ENCODE measurements around the gene CEP57L1.

DNA sequence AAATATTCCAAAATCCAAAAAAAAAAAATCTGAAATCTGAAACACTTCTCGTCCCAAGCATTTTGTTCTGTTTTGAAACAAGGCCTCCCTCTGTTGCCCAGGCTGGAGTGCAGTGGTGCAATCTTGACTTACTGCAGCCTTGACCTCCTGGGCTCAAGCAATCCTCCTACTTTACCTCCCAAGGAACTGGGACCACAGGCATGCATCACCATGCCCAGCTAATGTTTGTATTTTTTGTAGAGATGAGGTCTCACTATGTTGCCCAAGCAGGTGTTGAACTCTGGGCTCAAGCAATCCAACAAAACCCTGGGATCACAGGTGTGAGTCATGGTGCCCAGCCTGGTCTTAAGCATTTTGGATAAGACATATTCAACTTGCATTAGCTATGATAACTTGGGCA lies 14.3 kb upstream of the CEP57L1 start:
- TF ChIP-seq, protein P1, sequence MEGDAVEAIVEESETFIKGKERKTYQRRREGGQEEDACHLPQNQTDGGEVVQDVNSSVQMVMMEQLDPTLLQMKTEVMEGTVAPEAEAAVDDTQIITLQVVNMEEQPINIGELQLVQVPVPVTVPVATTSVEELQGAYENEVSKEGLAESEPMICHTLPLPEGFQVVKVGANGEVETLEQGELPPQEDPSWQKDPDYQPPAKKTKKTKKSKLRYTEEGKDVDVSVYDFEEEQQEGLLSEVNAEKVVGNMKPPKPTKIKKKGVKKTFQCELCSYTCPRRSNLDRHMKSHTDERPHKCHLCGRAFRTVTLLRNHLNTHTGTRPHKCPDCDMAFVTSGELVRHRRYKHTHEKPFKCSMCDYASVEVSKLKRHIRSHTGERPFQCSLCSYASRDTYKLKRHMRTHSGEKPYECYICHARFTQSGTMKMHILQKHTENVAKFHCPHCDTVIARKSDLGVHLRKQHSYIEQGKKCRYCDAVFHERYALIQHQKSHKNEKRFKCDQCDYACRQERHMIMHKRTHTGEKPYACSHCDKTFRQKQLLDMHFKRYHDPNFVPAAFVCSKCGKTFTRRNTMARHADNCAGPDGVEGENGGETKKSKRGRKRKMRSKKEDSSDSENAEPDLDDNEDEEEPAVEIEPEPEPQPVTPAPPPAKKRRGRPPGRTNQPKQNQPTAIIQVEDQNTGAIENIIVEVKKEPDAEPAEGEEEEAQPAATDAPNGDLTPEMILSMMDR (IDR thresholded peaks at IDR 0.05), result no peak
- TF ChIP-seq POLR2A (IDR thresholded peaks at IDR 0.05), result no peak

Measured in adrenal gland (tissue), 5 donors.